Stimulated activated CD4-positive, alpha-beta T cell treated with anti-CD3 and anti-CD28 coated beads, Interleukin-2, amount 100 ng/mL, for 48 hours (primary cell): ENCODE data around the gene MMP14.
A peak's percentile ranks its signal among the peaks of the same experiment; 100 is the strongest.
"Not testable (repeated sequence)": the region's sequence is repeated elsewhere in the genome, so short reads cannot be mapped to it uniquely, and the experiment has no call there.

Source experiments
- DNase-seq, 2 donors: peaks; one replicate each; pipeline ENCODE4 v3.0.0-alpha.2; 2020

Gene MMP14

DNA sequence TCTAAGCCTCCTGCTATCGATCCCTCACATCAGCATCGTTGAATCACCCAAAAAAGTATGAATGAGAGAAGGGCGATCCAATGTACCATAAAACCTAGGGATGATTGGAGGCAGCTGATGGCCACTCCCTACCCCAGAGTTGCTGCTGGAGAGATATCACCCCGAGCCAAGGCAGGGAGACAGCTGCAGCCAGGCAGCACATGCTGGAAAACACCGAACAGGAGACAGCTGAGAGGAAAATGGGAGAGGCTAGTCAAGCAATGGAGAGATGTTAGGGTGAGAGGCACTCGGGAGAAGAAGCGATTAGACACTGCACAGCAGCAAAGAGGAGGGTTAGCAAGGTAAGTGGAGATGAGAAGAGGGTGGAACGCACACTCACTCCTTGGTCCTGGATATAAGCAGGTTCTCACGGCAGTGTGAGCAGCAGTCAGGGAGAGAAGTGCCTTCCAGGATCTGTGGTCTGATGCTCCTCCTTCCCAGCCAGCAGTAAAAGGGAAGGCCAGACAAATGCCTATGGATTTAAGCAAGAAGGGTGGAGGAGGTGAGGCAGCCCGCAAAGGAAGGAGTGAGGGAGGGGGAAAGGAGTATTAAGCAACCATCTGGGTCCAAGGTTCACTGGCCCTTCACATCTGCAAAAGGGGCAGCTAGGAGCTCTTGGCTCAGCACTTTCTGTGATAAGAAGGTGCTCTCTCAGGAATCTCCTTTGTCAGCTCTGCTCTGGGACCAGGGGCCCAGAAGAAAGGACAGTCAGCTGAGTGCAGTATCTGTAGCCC lies 21.3 kb upstream of the MMP14 start, which contains the start of gene SLC7A7:
TSS of gene SLC7A7 (minus strand) at position 495 of the 773 bp plus-strand sequence. CDS start 2,037 bp downstream, outside the sequence.
- no peak for DNase-seq

DNA sequence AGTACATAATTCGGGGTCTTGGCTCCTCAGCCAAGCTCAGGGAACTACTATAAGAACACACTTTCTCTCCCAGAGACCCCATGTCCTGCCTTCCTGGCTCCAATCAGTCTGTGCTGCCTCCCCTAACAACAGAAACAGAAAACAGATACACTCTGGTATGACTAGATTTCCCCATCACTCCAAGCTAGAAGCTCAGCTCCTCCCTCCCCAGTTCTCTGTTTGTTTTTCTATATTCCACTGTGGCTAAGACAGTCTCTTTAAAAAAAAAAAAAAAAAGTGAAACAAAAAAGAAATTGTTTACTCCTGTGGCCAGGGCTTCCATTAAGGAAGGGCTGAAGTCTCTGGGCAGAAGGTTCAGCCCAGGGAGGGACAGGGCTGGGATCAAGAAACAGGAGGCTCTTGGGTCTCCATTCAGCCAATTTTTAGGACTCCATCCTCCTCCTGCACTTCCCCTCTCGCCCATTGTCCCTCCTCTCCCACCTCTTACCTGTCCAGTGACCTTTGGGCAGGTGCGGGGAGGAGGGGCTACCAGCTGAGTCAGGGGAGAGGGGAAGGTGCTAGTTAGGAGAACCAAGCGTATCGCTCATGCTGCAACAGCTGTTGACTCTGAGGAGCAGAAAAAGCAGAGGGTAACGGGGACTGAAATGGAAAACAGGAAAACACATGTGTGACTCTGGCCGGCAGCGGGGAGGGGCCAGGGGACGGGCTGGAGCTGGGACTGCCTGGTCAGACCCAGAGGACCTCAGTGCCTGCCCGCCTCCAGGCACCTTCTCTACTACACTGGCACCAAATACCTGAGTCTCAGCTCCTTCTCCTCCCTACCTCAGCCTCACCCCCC lies 17.0 kb upstream of the MMP14 start:
- no peak for DNase-seq

- no peak for DNase-seq
Measured at GRCh38 chr14:22820731-22821130, 15.7 kb upstream of the MMP14 start.

- DNase-seq = no peak
Measured at GRCh38 chr14:22821193-22822015, 15.0 kb upstream of the MMP14 start.

DNA sequence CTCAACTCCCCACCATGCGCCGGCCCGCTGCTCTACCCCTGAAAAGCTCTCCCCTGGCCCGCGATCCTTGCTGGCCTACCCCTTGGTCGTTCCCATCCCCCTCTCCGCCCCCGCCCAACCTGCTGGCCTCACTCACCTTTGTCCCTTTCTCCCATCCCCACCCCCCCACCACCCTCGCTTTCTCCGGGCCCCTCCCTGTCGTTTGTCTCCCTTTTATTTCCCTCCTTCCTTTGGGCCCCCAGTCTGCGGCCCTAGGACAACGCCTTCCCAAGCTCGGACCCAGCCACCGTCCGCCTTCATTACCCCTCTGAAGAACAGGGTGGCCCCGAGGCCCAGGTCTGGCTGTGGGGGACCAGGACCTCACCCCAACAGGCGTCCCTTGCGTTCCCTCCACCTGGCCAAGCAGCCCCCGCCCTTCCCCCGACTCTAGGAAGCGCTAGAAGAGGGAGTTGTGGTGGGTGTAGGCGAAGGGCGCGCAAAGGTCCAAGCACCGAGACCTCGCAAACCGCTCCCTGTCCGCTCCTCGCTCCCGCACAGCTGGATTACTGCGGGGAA lies 14.3 kb upstream of the MMP14 start:
- DNase-seq = no peak

- DNase-seq = peak; percentile 57 to 64
Measured at GRCh38 chr14:22822571-22823098, 13.8 kb upstream of the MMP14 start.

- DNase-seq = no peak
Measured at GRCh38 chr14:22824711-22825359, 11.6 kb upstream of the MMP14 start.

DNA sequence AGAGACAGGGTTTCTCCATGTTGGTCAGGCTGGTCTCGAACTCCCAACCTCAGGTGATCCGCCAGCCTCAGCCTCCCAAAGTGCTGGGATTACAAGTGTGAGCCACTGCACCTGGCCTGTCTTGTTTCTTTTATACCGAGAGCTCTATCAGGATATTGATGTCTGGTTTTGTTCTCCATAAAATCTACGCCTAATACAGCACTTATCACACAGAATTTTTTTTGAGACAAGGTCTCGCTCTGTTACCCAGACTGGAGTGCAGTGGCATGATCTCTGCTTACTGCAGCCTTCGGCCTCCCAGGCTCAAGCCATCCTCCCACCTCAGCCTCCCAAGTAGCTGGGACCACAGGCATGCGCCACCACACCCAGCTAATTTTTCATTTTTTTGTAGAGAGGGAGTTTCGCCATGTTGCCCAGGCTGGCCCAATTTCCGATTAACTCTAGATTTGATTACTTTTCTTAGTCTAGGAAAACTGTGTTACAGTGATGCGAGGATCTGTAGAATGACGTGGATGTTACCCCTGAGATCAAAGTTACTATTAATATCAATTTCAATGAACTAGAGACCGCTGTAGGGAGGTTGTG lies 7.2 kb upstream of the MMP14 start:
- not testable (repeated sequence) for DNase-seq

DNA sequence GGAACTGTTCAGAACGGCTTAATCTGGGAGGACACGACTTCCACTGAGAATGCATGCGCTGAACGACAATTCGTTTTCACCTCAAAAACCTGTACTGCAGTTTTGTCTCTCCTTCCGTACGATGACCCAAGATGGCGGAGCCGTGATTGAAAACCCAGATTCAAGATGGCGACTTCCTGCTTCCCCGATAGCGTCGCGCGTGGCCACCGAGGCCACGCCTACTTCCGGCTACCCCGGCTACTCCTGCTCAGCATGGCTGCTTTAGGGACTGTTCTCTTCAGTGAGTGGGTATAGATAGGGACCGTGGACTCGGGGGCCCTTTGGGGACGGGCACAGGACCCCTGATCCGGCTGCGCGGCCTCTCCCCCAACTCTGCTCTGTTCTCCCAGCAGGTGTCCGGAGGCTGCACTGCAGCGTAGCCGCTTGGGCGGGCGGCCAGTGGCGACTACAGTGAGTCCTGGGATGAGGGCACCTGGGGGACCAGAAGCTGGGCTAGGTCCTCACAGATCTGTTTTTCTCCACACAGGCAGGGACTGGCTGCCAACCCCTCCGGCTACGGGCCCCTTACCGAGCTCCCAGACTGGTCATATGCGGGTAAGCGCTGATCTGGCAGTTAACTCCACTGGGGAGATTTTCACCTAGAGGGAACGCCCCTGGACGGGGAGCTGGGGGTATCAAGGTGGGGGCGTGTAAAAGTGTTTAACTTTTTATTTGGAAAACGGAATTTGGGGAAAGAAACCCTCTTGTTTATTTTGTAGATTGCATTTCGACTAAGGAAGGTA lies 6.5 kb upstream of the MMP14 start, which contains the start of gene MRPL52:
TSS of gene MRPL52 (plus strand) at position 227 of the 782 bp plus-strand sequence. CDS start at position 253, 26 bp downstream.
- peak; percentile 82 to 84 for DNase-seq

- no peak for DNase-seq
Measured at GRCh38 chr14:22830443-22831010, 5.9 kb upstream of the MMP14 start.

- DNase-seq = no peak
Measured at GRCh38 chr14:22835505-22835904, 880 bp upstream of the MMP14 start.

- no peak for DNase-seq
Measured at GRCh38 chr14:22837114-22837749, 847 bp downstream of the MMP14 start.

GRCh38 chr14:22837750-22838538 lies 1.6 kb downstream of the MMP14 start:
- no peak for DNase-seq

DNA sequence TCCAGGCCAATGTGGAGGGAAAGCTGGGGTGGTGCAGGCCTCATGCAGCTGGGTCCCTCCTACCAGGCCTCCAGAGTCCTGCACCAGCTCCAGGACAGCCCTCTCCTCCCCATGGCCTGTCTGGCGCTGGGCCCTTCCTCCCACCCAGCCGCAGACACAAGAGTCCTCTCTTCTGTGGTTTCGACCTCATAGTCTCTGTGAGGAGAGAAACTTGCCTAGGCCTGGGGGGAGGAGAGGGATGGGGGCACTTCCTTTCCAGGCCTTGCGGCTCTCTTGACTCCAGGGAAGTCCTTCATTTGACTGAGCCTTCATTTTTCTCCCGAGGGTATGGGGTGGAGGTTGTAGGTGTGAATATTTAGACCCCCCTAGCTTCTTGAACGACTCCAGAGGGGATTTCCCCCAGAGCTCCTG lies 2.3 kb downstream of the MMP14 start:
- no peak for DNase-seq

- no peak for DNase-seq
Measured at GRCh38 chr14:22839159-22839779, 2.9 kb downstream of the MMP14 start.

- DNase-seq = no peak
Measured at GRCh38 chr14:22841311-22841710, 4.9 kb downstream of the MMP14 start.

DNA sequence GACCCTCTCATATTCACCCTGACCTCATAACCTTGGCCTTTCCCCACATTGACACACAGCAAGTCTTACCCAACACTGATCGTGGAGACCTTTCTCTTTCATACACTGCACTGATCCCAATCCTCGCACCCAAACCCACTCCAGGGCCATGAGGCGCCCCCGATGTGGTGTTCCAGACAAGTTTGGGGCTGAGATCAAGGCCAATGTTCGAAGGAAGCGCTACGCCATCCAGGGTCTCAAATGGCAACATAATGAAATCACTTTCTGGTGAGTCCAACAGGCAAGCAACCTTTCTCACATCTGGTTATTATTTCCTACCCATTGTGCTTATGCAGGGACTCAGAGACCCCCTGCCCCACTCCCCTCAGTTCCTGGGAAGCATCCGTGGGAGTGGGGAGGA lies 5.4 kb downstream of the MMP14 start:
- no peak for DNase-seq
